Measurements from ENCODE around the gene ZNF641. TPM values are rescaled to one million over a fixed set of nuclear protein-coding genes. Genes with fewer than 3 reads are reported as not detected.

ZNF641 gene
- total and polyA plus RNA-seq, 12 donors, result 17.4 to 65.2 (median 44.7) TPM

DNA sequence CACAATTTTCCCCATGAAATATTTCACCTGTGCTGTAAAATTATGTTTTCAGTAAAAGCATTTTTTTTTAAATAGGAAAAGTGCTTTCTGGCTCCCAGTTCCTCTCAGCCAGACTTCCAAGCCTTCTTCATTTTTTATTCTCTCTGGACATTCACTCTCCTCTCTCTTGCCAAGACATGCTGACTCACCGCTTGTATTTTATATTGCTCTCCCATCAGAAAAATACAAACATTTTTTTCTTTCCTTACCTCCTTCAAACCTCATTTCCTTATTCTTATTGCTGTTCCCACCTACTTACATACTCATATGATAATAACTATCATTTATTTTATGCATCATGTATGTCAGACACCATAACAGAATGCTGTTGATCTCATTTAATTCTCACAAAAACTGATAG lies 37.7 kb upstream of the ZNF641 start:
- H3K9me3 ChIP-seq (replicated peaks in 1 of 3), result no peaks in the 10 kb centered on the region
- H3K36me3 ChIP-seq (replicated peaks in 1 of 2), result no peaks in the 10 kb centered on the region
- H3K4me1 ChIP-seq (replicated peaks in 1 of 2), result peaks cover 26 to 27% of the 10 kb centered on the region in 2 donors
- no peak overlapping the region for H3K4me3 ChIP-seq
- TF ChIP-seq, protein P1, sequence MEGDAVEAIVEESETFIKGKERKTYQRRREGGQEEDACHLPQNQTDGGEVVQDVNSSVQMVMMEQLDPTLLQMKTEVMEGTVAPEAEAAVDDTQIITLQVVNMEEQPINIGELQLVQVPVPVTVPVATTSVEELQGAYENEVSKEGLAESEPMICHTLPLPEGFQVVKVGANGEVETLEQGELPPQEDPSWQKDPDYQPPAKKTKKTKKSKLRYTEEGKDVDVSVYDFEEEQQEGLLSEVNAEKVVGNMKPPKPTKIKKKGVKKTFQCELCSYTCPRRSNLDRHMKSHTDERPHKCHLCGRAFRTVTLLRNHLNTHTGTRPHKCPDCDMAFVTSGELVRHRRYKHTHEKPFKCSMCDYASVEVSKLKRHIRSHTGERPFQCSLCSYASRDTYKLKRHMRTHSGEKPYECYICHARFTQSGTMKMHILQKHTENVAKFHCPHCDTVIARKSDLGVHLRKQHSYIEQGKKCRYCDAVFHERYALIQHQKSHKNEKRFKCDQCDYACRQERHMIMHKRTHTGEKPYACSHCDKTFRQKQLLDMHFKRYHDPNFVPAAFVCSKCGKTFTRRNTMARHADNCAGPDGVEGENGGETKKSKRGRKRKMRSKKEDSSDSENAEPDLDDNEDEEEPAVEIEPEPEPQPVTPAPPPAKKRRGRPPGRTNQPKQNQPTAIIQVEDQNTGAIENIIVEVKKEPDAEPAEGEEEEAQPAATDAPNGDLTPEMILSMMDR (IDR thresholded peaks at IDR 0.05), result no peak
- no peak for TF ChIP-seq POLR2A (IDR thresholded peaks at IDR 0.05)
- intact Hi-C loops (cut with DNase I), result no loop called here
- WGBS, 4 donors, result 24 to 36% (median 28%) methylated on average over 1 of the region's 1 CpG
- DNase-seq, result peak in 2 of 7 donors; percentile 39 to 51
- peak overlapping the region in 4 of 5 donors; percentile 10 to 69 (median 52) for H3K27ac ChIP-seq
- no peaks in the 10 kb centered on the region for H3K27me3 ChIP-seq

DNA sequence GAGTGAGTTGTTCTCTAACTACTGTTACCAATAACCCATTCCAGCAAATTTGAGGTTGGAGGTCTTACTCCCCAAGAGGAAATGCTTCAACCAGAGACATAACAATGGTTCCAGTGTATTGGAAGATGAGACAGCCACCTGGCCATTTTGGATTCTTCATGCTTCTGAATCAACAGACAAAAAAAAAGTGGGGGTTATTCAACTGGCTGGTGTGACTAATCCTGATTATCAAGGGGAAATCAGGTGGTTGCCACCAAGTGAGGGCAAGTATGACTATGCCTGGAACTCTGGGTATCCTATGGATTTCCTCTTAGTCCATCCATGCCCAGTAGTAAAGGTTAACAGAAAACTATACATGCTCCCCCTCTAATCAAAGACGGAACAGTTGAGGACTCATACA lies 29.9 kb upstream of the ZNF641 start:
- TF ChIP-seq, protein P1 (IDR thresholded peaks at IDR 0.05), result no peak
- no peak for TF ChIP-seq POLR2A (IDR thresholded peaks at IDR 0.05)
- no peak for DNase-seq
- H3K27ac ChIP-seq, result no peak overlapping the region
- no peaks in the 10 kb centered on the region for H3K4me1 ChIP-seq (replicated peaks in 1 of 2)
- intact Hi-C loops (cut with DNase I), result no loop called here
- H3K4me3 ChIP-seq, result no peak overlapping the region
- no peaks in the 10 kb centered on the region for H3K36me3 ChIP-seq (replicated peaks in 1 of 2)
- no peaks in the 10 kb centered on the region for H3K9me3 ChIP-seq (replicated peaks in 1 of 3)
- H3K27me3 ChIP-seq, result no peaks in the 10 kb centered on the region
- 92 to 100% (median 95%) methylated on average over 1 of the region's 1 CpG for WGBS, 4 donors

DNA sequence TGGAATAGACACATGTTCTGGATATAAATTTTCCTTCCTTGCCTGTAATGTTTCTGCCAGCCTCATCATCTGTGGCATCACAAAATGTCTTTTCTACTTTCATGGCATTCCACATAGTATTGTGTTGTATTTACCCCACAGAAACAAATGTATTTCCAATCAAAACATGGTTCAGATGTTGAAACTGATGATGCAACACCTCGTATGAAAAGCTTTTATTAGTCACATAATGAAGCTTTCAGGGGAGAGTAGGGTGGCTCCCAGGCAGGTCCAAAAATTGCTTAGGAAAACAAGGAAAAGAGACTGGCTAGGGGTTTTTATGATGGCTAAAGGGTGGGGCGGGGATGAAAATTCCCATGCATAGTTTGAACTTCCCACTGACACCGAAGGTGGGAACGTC lies 29.1 kb upstream of the ZNF641 start:
- no peak overlapping the region for H3K4me3 ChIP-seq
- no peaks in the 10 kb centered on the region for H3K36me3 ChIP-seq (replicated peaks in 1 of 2)
- no peaks in the 10 kb centered on the region for H3K27me3 ChIP-seq
- no peaks in the 10 kb centered on the region for H3K9me3 ChIP-seq (replicated peaks in 1 of 3)
- no peaks in the 10 kb centered on the region for H3K4me1 ChIP-seq (replicated peaks in 1 of 2)
- intact Hi-C loops (cut with DNase I), result no loop called here
- WGBS, 4 donors, result 60 to 71% (median 70%) methylated on average over 4 of the region's 4 CpGs
- no peak overlapping the region for H3K27ac ChIP-seq
- TF ChIP-seq, protein P1 (IDR thresholded peaks at IDR 0.05), result no peak
- TF ChIP-seq POLR2A (IDR thresholded peaks at IDR 0.05), result no peak
- DNase-seq, result no peak

DNA sequence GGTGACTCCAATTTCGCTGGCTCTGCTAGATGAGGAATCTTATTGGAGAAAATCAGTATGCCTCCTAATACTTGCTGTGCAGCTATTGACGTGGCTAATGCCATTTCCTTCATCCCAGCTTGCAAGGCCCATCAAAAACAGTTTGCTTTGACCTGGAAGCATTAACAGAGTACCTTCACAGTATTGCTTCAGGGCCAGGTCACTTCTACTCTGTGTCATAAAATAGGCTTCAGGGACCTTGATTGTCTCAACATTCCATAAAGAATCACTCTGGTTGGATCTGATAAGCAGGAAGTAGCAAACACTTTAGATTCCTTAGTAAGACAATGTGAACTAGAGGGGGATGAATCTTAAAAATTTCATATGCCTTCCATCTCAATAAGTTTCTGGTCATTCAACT lies 26.9 kb upstream of the ZNF641 start:
- TF ChIP-seq, protein P1 (IDR thresholded peaks at IDR 0.05), result no peak
- no peak for TF ChIP-seq POLR2A (IDR thresholded peaks at IDR 0.05)
- intact Hi-C loops (cut with DNase I), result no loop called here
- Histone ChIP-seq H3K27me3 (no peaks in the 10 kb centered on the region), H3K9me3 (replicated peaks in 1 of 3) (no peaks in the 10 kb centered on the region), H3K4me3 (no peak overlapping the region), H3K27ac (no peak overlapping the region), H3K36me3 (replicated peaks in 1 of 2) (no peaks in the 10 kb centered on the region), H3K4me1 (replicated peaks in 1 of 2) (no peaks in the 10 kb centered on the region)
- DNase-seq, result no peak
- WGBS, 4 donors, result 47 to 62% (median 58%) methylated on average over 2 of the region's 2 CpGs

Measured in adrenal gland (tissue), 12 donors.